HCEC 1CT (cell line): ENCODE measurements around the gene LYZL1.
A peak's percentile ranks its signal among the peaks of the same experiment; 100 is the strongest.
"Not testable (repeated sequence)": the region's sequence is repeated elsewhere in the genome, so short reads cannot be mapped to it uniquely, and the experiment has no call there.

Experiments used
- DNase-seq: peaks from one replicate; pipeline ENCODE4 v3.0.0-alpha.2; 2017

The LYZL1 gene

GRCh38 chr10:29265210-29265768 lies 23.6 kb upstream of the LYZL1 start:
- DNase-seq = no peak

GRCh38 chr10:29266641-29267040 lies 22.2 kb upstream of the LYZL1 start:
- no peak for DNase-seq

- no peak for DNase-seq
Measured at GRCh38 chr10:29268011-29268410, 20.9 kb upstream of the LYZL1 start.

GRCh38 chr10:29269486-29269885 lies 19.4 kb upstream of the LYZL1 start:
- no peak for DNase-seq

GRCh38 chr10:29270883-29271282 lies 18.0 kb upstream of the LYZL1 start:
- DNase-seq = no peak

- no peak for DNase-seq
Measured at GRCh38 chr10:29271877-29272276, 17.0 kb upstream of the LYZL1 start.

- no peak for DNase-seq
Measured at GRCh38 chr10:29273478-29273877, 15.4 kb upstream of the LYZL1 start.

GRCh38 chr10:29276251-29276850 lies 12.5 kb upstream of the LYZL1 start:
- DNase-seq = no peak

- DNase-seq = no peak
Measured at GRCh38 chr10:29277296-29277695, 11.6 kb upstream of the LYZL1 start.

- DNase-seq = no peak
Measured at GRCh38 chr10:29279779-29280487, 8.9 kb upstream of the LYZL1 start.

GRCh38 chr10:29280488-29280840 lies 8.4 kb upstream of the LYZL1 start:
- DNase-seq = no peak

- DNase-seq = no peak
Measured at GRCh38 chr10:29285624-29286051, 3.2 kb upstream of the LYZL1 start.

- no peak for DNase-seq
Measured at GRCh38 chr10:29287635-29288034, 1.2 kb upstream of the LYZL1 start.

- not testable (repeated sequence) for DNase-seq
Measured at GRCh38 chr10:29291561-29291960, 2.7 kb downstream of the LYZL1 start.

- DNase-seq = not testable (repeated sequence)
Measured at GRCh38 chr10:29292406-29292805, 3.5 kb downstream of the LYZL1 start.

- no peak for DNase-seq
Measured at GRCh38 chr10:29295813-29296212, 6.9 kb downstream of the LYZL1 start.

- DNase-seq = no peak
Measured at GRCh38 chr10:29297678-29298077, 8.8 kb downstream of the LYZL1 start.

- DNase-seq = no peak
Measured at GRCh38 chr10:29301359-29301910, 12.6 kb downstream of the LYZL1 start.

GRCh38 chr10:29302499-29302898 lies 13.6 kb downstream of the LYZL1 start:
- no peak for DNase-seq

GRCh38 chr10:29304264-29304994 lies 15.6 kb downstream of the LYZL1 start:
- DNase-seq = peak; percentile 29

GRCh38 chr10:29304995-29305335 lies 16.1 kb downstream of the LYZL1 start:
- no peak for DNase-seq

- DNase-seq = no peak
Measured at GRCh38 chr10:29306688-29307087, 17.8 kb downstream of the LYZL1 start.

GRCh38 chr10:29308142-29308541 lies 19.3 kb downstream of the LYZL1 start:
- not testable (repeated sequence) for DNase-seq

GRCh38 chr10:29309465-29309864 lies 20.6 kb downstream of the LYZL1 start:
- DNase-seq = no peak
